Vagina (tissue), 2 donors: ENCODE results near the gene LSG1. TPM values are rescaled to one million over a fixed set of nuclear protein-coding genes. Genes with fewer than 3 reads are reported as not detected.

Source experiments
- DNase-seq, 2 donors: peaks; one replicate each; pipeline ENCODE4 v3.0.0-alpha.2; 2017; ENCODE audit errors: extremely low spot score in 2 of 2
- H3K27ac ChIP-seq: fragments of 200-600 bp; sonication (generic); one replicate; pipeline ENCODE4 v1.5.1; 2019
- H3K27me3 ChIP-seq: fragments of 200-600 bp; sonication (generic); one replicate; pipeline ENCODE4 v1.5.1; 2019
- H3K36me3 ChIP-seq, 2 donors: fragments of 200-600 bp; sonication (generic); one replicate each; pipeline ENCODE4 v1.5.1; 2017 to 2019
- H3K4me1 ChIP-seq: fragments of 200-600 bp; sonication (generic); one replicate; pipeline ENCODE4 v1.5.1; 2019
- H3K4me3 ChIP-seq, 2 donors: fragments of 200-600 bp; sonication (generic); 1 replicate in 1 of 2; 2 replicates in 1 of 2; pipeline ENCODE4 v1.5.1; 2016 to 2019
- H3K9me3 ChIP-seq: fragments of 200-600 bp; sonication (generic); one replicate; pipeline ENCODE4 v1.5.1; 2019
- CTCF ChIP-seq, 3 experiments: fragments of 450-650 bp in 2 of 3; fragments of 200-600 bp in 1 of 3; sonication (generic) in 1 of 3; IDR thresholded peaks; one replicate each; pipeline ENCODE4 v1.5.1; 2017 to 2019; ENCODE audit warnings: antibody characterized with exemption in 3 of 3, mild to moderate bottlenecking in 2 of 3, moderate library complexity in 2 of 3
- POLR2A ChIP-seq, 2 donors: fragments of 450-650 bp; IDR thresholded peaks; one replicate each; pipeline ENCODE4 v1.6.1; 2017; ENCODE audit warnings: antibody characterized with exemption in 2 of 2, mild to moderate bottlenecking in 2 of 2, moderate library complexity in 2 of 2
- POLR2AphosphoS5 ChIP-seq, 2 donors: sonication (generic); formaldehyde crosslinking; IDR thresholded peaks; one replicate each; pipeline ENCODE4 v1.9.0; 2017; ENCODE audit warnings: antibody characterized with exemption in 2 of 2, mild to moderate bottlenecking in 2 of 2, low read depth in 1 of 2; ENCODE audit not compliant: insufficient read depth in 1 of 2
- intact Hi-C: fragments of 100-400 bp; cut with DNase I; formaldehyde crosslinking; loops from one replicate; pipeline ENCODE4 v1.15.1; 2023
- total RNA-seq: library from RNA; depleted of rRNA; stranded (reverse); fragments of >200 nt; gene quantifications from one replicate; pipeline ENCODE4 v1.2.3, GENCODE V29; 2016

LSG1 gene
- total RNA-seq, 1 donor from 2014 or later: 40.3 TPM

GRCh38 chr3:194619741-194620140 is 52.2 kb downstream of the LSG1 start:
- no peak overlapping the region for H3K4me3 ChIP-seq
- no peak for TF ChIP-seq POLR2AphosphoS5 (IDR thresholded peaks at IDR 0.05; ENCODE audit: insufficient read depth in 1 of 2, low read depth in 1 of 2)
- no peak for TF ChIP-seq POLR2A (IDR thresholded peaks at IDR 0.05)
- TF ChIP-seq CTCF (IDR thresholded peaks at IDR 0.05): no peak
- H3K27ac ChIP-seq: no peak overlapping the region
- H3K4me1 ChIP-seq: no peaks in the 10 kb centered on the region
- intact Hi-C loops: no loop called here
- H3K27me3 ChIP-seq: no peaks in the 10 kb centered on the region
- H3K36me3 ChIP-seq: no peaks in the 10 kb centered on the region
- no peak for DNase-seq
- H3K9me3 ChIP-seq: no peaks in the 10 kb centered on the region

GRCh38 chr3:194618858-194619608 is 53.0 kb downstream of the LSG1 start:
- TF ChIP-seq POLR2AphosphoS5 (IDR thresholded peaks at IDR 0.05; ENCODE audit: insufficient read depth in 1 of 2, low read depth in 1 of 2) (no peak), POLR2A (IDR thresholded peaks at IDR 0.05) (no peak), CTCF (IDR thresholded peaks at IDR 0.05) (no peak)
- intact Hi-C loops: no loop called here
- Histone ChIP-seq H3K9me3 (no peaks in the 10 kb centered on the region), H3K27me3 (no peaks in the 10 kb centered on the region), H3K36me3 (no peaks in the 10 kb centered on the region), H3K4me3 (no peak overlapping the region), H3K4me1 (no peaks in the 10 kb centered on the region), H3K27ac (no peak overlapping the region)
- no peak for DNase-seq

GRCh38 chr3:194617827-194618226 is 54.2 kb downstream of the LSG1 start:
- no peak for DNase-seq
- H3K4me1 ChIP-seq: no peaks in the 10 kb centered on the region
- H3K27me3 ChIP-seq: no peaks in the 10 kb centered on the region
- intact Hi-C loops: no loop called here
- TF ChIP-seq POLR2A (IDR thresholded peaks at IDR 0.05): no peak
- no peak for TF ChIP-seq CTCF (IDR thresholded peaks at IDR 0.05)
- no peak for TF ChIP-seq POLR2AphosphoS5 (IDR thresholded peaks at IDR 0.05; ENCODE audit: insufficient read depth in 1 of 2, low read depth in 1 of 2)
- H3K36me3 ChIP-seq: no peaks in the 10 kb centered on the region
- H3K9me3 ChIP-seq: no peaks in the 10 kb centered on the region
- H3K27ac ChIP-seq: no peak overlapping the region
- H3K4me3 ChIP-seq: no peak overlapping the region

- TF ChIP-seq POLR2AphosphoS5 (IDR thresholded peaks at IDR 0.05; ENCODE audit: insufficient read depth in 1 of 2, low read depth in 1 of 2) (no peak), CTCF (IDR thresholded peaks at IDR 0.05) (no peak), POLR2A (IDR thresholded peaks at IDR 0.05) (no peak)
- no peaks in the 10 kb centered on the region for H3K9me3 ChIP-seq
- no peaks in the 10 kb centered on the region for H3K4me1 ChIP-seq
- intact Hi-C loops: no loop called here
- no peak for DNase-seq
- H3K27ac ChIP-seq: no peak overlapping the region
- H3K36me3 ChIP-seq: no peaks in the 10 kb centered on the region
- H3K27me3 ChIP-seq: no peaks in the 10 kb centered on the region
- no peak overlapping the region for H3K4me3 ChIP-seq
Observed at GRCh38 chr3:194617143-194617671, 54.8 kb downstream of the LSG1 start.

- no peak for TF ChIP-seq POLR2A (IDR thresholded peaks at IDR 0.05)
- no peak for TF ChIP-seq CTCF (IDR thresholded peaks at IDR 0.05)
- no peak for TF ChIP-seq POLR2AphosphoS5 (IDR thresholded peaks at IDR 0.05; ENCODE audit: insufficient read depth in 1 of 2, low read depth in 1 of 2)
- intact Hi-C loops: no loop called here
- H3K27ac ChIP-seq: no peak overlapping the region
- no peaks in the 10 kb centered on the region for H3K36me3 ChIP-seq
- H3K9me3 ChIP-seq: no peaks in the 10 kb centered on the region
- DNase-seq: no peak
- no peaks in the 10 kb centered on the region for H3K4me1 ChIP-seq
- H3K4me3 ChIP-seq: no peak overlapping the region
- H3K27me3 ChIP-seq: no peaks in the 10 kb centered on the region
Observed at GRCh38 chr3:194615226-194615625, 56.8 kb downstream of the LSG1 start.
